ENCODE data around the gene CLPTM1L. TPM values are rescaled to one million over a fixed set of nuclear protein-coding genes. Genes with fewer than 3 reads are reported as not detected.
"Not testable (repeated sequence)": the region's sequence is repeated elsewhere in the genome, so short reads cannot be mapped to it uniquely, and the experiment has no call there.

The CLPTM1L gene
- total RNA-seq, 4 donors from 2014 or later: 62.6 to 132 (median 93.5) TPM

DNA sequence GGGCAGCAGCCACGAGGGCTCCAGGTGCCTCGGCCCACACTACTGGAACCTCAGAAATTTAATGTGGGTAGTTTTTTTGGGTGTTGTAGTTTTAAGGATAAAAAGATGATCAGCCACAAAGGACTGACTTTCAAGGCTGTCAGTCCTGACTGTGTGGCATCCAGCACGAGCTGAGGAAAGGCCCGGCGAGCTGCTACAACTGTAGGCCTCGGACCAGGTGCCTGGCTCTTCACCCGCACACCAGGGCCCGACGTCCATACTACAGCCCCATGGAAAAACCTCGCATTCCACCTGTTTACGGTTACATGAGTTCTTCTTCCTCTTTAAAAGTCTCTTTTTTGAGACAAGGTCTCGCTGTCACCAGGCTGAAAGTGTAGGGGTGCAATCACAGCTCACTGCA is 2.6 kb downstream of the CLPTM1L start:
- Histone ChIP-seq H3K4me3 (no peak overlapping the region), H3K4me1 (peaks cover 23% of the 10 kb centered on the region), H3K27me3 (no peaks in the 10 kb centered on the region), H3K27ac (no peak overlapping the region), H3K36me3 (peaks cover 53% of the 10 kb centered on the region), H3K9me3 (no peaks in the 10 kb centered on the region)
- DNase-seq (ENCODE audit: low spot score in 2 of 2): no peak
- TF ChIP-seq POLR2A (IDR thresholded peaks at IDR 0.05): no peak
- no peak for TF ChIP-seq EP300 (IDR thresholded peaks at IDR 0.05)
- TF ChIP-seq POLR2AphosphoS5 (IDR thresholded peaks at IDR 0.05): no peak
- TF ChIP-seq, protein P1, sequence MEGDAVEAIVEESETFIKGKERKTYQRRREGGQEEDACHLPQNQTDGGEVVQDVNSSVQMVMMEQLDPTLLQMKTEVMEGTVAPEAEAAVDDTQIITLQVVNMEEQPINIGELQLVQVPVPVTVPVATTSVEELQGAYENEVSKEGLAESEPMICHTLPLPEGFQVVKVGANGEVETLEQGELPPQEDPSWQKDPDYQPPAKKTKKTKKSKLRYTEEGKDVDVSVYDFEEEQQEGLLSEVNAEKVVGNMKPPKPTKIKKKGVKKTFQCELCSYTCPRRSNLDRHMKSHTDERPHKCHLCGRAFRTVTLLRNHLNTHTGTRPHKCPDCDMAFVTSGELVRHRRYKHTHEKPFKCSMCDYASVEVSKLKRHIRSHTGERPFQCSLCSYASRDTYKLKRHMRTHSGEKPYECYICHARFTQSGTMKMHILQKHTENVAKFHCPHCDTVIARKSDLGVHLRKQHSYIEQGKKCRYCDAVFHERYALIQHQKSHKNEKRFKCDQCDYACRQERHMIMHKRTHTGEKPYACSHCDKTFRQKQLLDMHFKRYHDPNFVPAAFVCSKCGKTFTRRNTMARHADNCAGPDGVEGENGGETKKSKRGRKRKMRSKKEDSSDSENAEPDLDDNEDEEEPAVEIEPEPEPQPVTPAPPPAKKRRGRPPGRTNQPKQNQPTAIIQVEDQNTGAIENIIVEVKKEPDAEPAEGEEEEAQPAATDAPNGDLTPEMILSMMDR (IDR thresholded peaks at IDR 0.05): no peak
- WGBS: 94% methylated on average over 12 of the region's 12 CpGs

- no peak overlapping the region for H3K4me3 ChIP-seq
- H3K27me3 ChIP-seq: no peaks in the 10 kb centered on the region
- 93% methylated on average over 15 of the region's 15 CpGs for WGBS
- H3K9me3 ChIP-seq: no peaks in the 10 kb centered on the region
- TF ChIP-seq POLR2AphosphoS5 (IDR thresholded peaks at IDR 0.05): no peak
- no peak for TF ChIP-seq POLR2A (IDR thresholded peaks at IDR 0.05)
- TF ChIP-seq EP300 (IDR thresholded peaks at IDR 0.05): no peak
- TF ChIP-seq, protein P1 (IDR thresholded peaks at IDR 0.05): no peak
- no peak for DNase-seq (ENCODE audit: low spot score in 2 of 2)
- peaks cover 57% of the 10 kb centered on the region for H3K36me3 ChIP-seq
- no peak overlapping the region for H3K27ac ChIP-seq
- H3K4me1 ChIP-seq: peaks cover 23% of the 10 kb centered on the region
Measured at GRCh38 chr5:1341863-1342262, 3.0 kb downstream of the CLPTM1L start.

GRCh38 chr5:1339818-1340210 is 5.1 kb downstream of the CLPTM1L start:
- 94% methylated on average over 11 of the region's 17 CpGs for WGBS
- not testable (repeated sequence) for H3K27ac ChIP-seq; H3K27me3 ChIP-seq; H3K4me3 ChIP-seq; DNase-seq (ENCODE audit: low spot score in 2 of 2); H3K9me3 ChIP-seq
- peaks cover 77% of the 10 kb centered on the region for H3K36me3 ChIP-seq
- H3K4me1 ChIP-seq: peaks cover 12% of the 10 kb centered on the region

DNA sequence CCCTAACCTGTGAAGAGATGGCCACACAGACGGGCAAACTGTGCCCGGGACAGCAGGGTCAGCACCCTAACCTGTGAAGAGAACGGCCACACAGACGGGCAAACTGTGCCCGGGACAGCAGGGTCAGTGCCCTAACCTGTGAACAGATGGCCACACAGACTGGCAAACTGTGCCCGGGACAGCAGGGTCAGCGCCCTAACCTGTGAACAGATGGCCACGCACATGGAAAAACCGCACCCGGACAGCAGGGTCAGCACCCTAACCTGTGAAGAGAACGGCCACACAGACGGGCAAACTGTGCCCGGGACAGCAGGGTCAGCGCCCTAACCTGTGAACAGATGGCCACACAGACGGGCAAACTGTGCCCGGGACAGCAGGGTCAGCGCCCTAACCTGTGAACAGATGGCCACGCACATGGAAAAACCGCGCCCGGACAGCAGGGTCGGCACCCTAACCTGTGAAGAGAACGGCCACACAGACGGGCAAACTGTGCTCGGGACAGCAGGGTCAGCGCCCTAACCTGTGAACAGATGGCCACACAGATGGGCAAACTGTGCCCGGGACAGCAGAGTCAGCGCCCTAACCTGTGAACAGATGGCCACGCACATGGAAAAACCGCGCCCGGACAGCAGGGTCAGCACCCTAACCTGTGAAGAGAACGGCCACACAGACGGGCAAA is 5.6 kb downstream of the CLPTM1L start:
- not testable (repeated sequence) for DNase-seq (ENCODE audit: low spot score in 2 of 2); H3K27ac ChIP-seq; H3K4me3 ChIP-seq; H3K27me3 ChIP-seq; H3K9me3 ChIP-seq
- H3K4me1 ChIP-seq: peaks cover 12% of the 10 kb centered on the region
- 95% methylated on average over 4 of the region's 34 CpGs for WGBS
- peaks cover 82% of the 10 kb centered on the region for H3K36me3 ChIP-seq

GRCh38 chr5:1338506-1339070 is 6.3 kb downstream of the CLPTM1L start:
- DNase-seq (ENCODE audit: low spot score in 2 of 2): no peak
- Histone ChIP-seq H3K4me1 (peaks cover 5% of the 10 kb centered on the region), H3K36me3 (peaks cover 89% of the 10 kb centered on the region), H3K27ac (no peak overlapping the region), H3K27me3 (no peaks in the 10 kb centered on the region), H3K9me3 (no peaks in the 10 kb centered on the region), H3K4me3 (no peak overlapping the region)
- WGBS: 91% methylated on average over 21 of the region's 22 CpGs
- no peak for TF ChIP-seq POLR2AphosphoS5 (IDR thresholded peaks at IDR 0.05)
- TF ChIP-seq, protein P1 (IDR thresholded peaks at IDR 0.05): no peak
- TF ChIP-seq EP300 (IDR thresholded peaks at IDR 0.05): no peak
- TF ChIP-seq POLR2A (IDR thresholded peaks at IDR 0.05): no peak

DNA sequence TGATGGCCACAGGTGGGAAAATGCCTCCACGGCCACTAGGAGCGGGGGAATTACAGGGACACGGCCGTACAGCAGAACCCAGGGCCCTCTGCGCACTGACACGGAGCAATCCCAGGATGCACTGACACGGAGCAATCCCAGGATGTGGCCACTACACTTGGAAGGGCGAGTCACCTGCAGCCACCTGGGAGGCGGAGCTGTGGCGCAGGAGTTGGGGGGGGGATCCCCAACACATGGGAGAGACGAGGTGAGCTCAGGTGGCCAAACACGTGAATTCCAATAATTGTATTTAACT is 6.8 kb downstream of the CLPTM1L start:
- no peak for DNase-seq (ENCODE audit: low spot score in 2 of 2)
- no peak overlapping the region for H3K4me3 ChIP-seq
- TF ChIP-seq EP300 (IDR thresholded peaks at IDR 0.05) (no peak), POLR2AphosphoS5 (IDR thresholded peaks at IDR 0.05) (no peak)
- WGBS: 95% methylated on average over 8 of the region's 12 CpGs
- no peak overlapping the region for H3K27ac ChIP-seq
- no peaks in the 10 kb centered on the region for H3K27me3 ChIP-seq
- peaks cover 91% of the 10 kb centered on the region for H3K36me3 ChIP-seq
- H3K9me3 ChIP-seq: no peaks in the 10 kb centered on the region
- H3K4me1 ChIP-seq: peaks cover under 1% of the 10 kb centered on the region

Data from suprapubic skin (tissue), 4 donors.